HepG2 (cell line): Measurements from ENCODE around the gene GPR176. TPM values are rescaled to one million over a fixed set of nuclear protein-coding genes. Genes with fewer than 3 reads are reported as not detected.

Experiments
- ASH2L ChIP-seq: fragments of 300-600, 200-600 bp; sonication (generic); IDR thresholded peaks from 2 replicates; pipeline ENCODE4 v1.7.0; 2017; ENCODE audit warnings: low read depth, mild to moderate bottlenecking, moderate library complexity, mixed read lengths, low read length; ENCODE audit not compliant: insufficient read length
- CREM ChIP-seq, 2 experiments: sonication (generic) in 1 of 2; formaldehyde crosslinking in 1 of 2; IDR thresholded peaks; 2 replicates each; pipeline versions ENCODE4 v1.4.0 to v1.6.1; 2016 to 2020; ENCODE audit warnings: antibody characterized with exemption in 1 of 2, mild to moderate bottlenecking in 1 of 2, missing genetic modification reagents in 1 of 2
- GABPB1 ChIP-seq: IDR thresholded peaks from 2 replicates; pipeline ENCODE4 v1.6.1; 2016; ENCODE audit warnings: mild to moderate bottlenecking, missing genetic modification reagents, moderate library complexity, missing compliant biosample characterization
- HNRNPLL ChIP-seq: fragments of 200-400 bp; formaldehyde crosslinking; IDR thresholded peaks from 2 replicates; pipeline ENCODE4 v1.6.1; 2017; ENCODE audit warnings: mild to moderate bottlenecking, low read depth, low read length; ENCODE audit not compliant: poor library complexity, severe bottlenecking
- MBD4 ChIP-seq: IDR thresholded peaks from 2 replicates; pipeline ENCODE4 v1.6.1; 2012; ENCODE audit warnings: low read length, inconsistent platforms, borderline replicate concordance
- MIXL1 ChIP-seq: IDR thresholded peaks from 2 replicates; pipeline ENCODE4 v1.6.1; 2016
- NFE2 ChIP-seq: sonication (generic); formaldehyde crosslinking; IDR thresholded peaks from 2 replicates; pipeline ENCODE4 v1.4.0; 2020; ENCODE audit warnings: missing genetic modification reagents
- PBX2 ChIP-seq: IDR thresholded peaks from 2 replicates; pipeline ENCODE4 v1.6.1; 2016; ENCODE audit warnings: control low read depth
- PRDM15 ChIP-seq: sonication (generic); formaldehyde crosslinking; IDR thresholded peaks from 2 replicates; pipeline ENCODE4 v1.4.0; 2020; ENCODE audit warnings: missing genetic modification reagents
- RNF2 ChIP-seq: fragments of 450-650 bp; conservative IDR thresholded peaks from 2 replicates; pipeline ENCODE4 v1.6.1; 2016; ENCODE audit warnings: low read depth
- SIX1 ChIP-seq: sonication (generic); formaldehyde crosslinking; IDR thresholded peaks from 2 replicates; pipeline ENCODE4 v1.4.0; 2020; ENCODE audit warnings: missing genetic modification reagents, borderline replicate concordance
- SMAD3 ChIP-seq: sonication (generic); formaldehyde crosslinking; IDR thresholded peaks from 2 replicates; pipeline ENCODE4 v1.4.0; 2020; ENCODE audit warnings: missing genetic modification reagents
- SP1 ChIP-seq, 2 experiments: fragments of 450-650 bp in 1 of 2; sonication (generic) in 1 of 2; formaldehyde crosslinking in 1 of 2; IDR thresholded peaks; 2 replicates each; pipeline versions ENCODE4 v1.4.0 to v1.6.1; 2016 to 2020; ENCODE audit warnings: missing genetic modification reagents in 1 of 2
- STAT5B ChIP-seq: sonication (generic); formaldehyde crosslinking; IDR thresholded peaks from 2 replicates; pipeline ENCODE4 v1.4.0; 2020; ENCODE audit warnings: missing genetic modification reagents
- ZKSCAN8 ChIP-seq: IDR thresholded peaks from 2 replicates; pipeline ENCODE4 v1.6.1; 2016; ENCODE audit warnings: borderline replicate concordance, missing genetic modification reagents, missing compliant biosample characterization
- ZNF10 ChIP-seq: sonication (generic); formaldehyde crosslinking; IDR thresholded peaks from 2 replicates; pipeline ENCODE4 v1.4.0; 2020; ENCODE audit warnings: mild to moderate bottlenecking, low read depth, missing genetic modification reagents, borderline replicate concordance
- ZNF296 ChIP-seq: sonication (generic); formaldehyde crosslinking; conservative IDR thresholded peaks from 2 replicates; pipeline ENCODE4 v1.5.0; 2020; ENCODE audit warnings: mild to moderate bottlenecking, missing genetic modification reagents
- ZNF335 ChIP-seq: sonication (generic); formaldehyde crosslinking; IDR thresholded peaks from 2 replicates; pipeline ENCODE4 v1.4.0; 2020; ENCODE audit warnings: missing genetic modification reagents
- ZNF350 ChIP-seq: sonication (generic); formaldehyde crosslinking; IDR thresholded peaks from 2 replicates; pipeline ENCODE4 v1.4.0; 2020; ENCODE audit warnings: mild to moderate bottlenecking, low read depth, missing genetic modification reagents, borderline replicate concordance
- ZNF557 ChIP-seq: sonication (generic); formaldehyde crosslinking; IDR thresholded peaks from 2 replicates; pipeline ENCODE4 v1.4.0; 2020; ENCODE audit warnings: missing genetic modification reagents
- ZNF562 ChIP-seq: sonication (generic); formaldehyde crosslinking; IDR thresholded peaks from 2 replicates; pipeline ENCODE4 v1.8.0; 2022; ENCODE audit warnings: missing genetic modification reagents, borderline replicate concordance
- ZNF644 ChIP-seq: IDR thresholded peaks from 2 replicates; pipeline ENCODE4 v1.6.1; 2016; ENCODE audit warnings: low read depth
- ZNF691 ChIP-seq: sonication (generic); formaldehyde crosslinking; IDR thresholded peaks from 2 replicates; pipeline ENCODE4 v1.4.0; 2020; ENCODE audit warnings: missing genetic modification reagents, low read depth, mild to moderate bottlenecking, borderline replicate concordance
- ZNF761 ChIP-seq: sonication (generic); formaldehyde crosslinking; conservative IDR thresholded peaks from 2 replicates; pipeline ENCODE4 v1.4.0; 2020; ENCODE audit warnings: mild to moderate bottlenecking, missing genetic modification reagents
- ZNF839 ChIP-seq: sonication (generic); formaldehyde crosslinking; IDR thresholded peaks from 2 replicates; pipeline ENCODE4 v1.4.0; 2020; ENCODE audit warnings: missing genetic modification reagents, mild to moderate bottlenecking, borderline replicate concordance
- polyA plus RNA-seq, 8 experiments: library from polyadenylated mRNA; depleted of rRNA in 3 of 8; stranded (reverse) in 7 of 8; unstranded in 1 of 8; fragments of >200 nt; fragmentation: Illumina TruSeq in 4 of 8; extraction: Trizol in 4 of 8; gene quantifications; 2 replicates each; pipeline versions ENCODE4 v1.2.1 to v1.2.3, GENCODE V29; 2011 to 2016; ENCODE audit warnings: low read depth in 4 of 8, missing spikeins in 1 of 8, mixed read lengths in 1 of 8; ENCODE audit not compliant: insufficient read depth in 1 of 8
- total RNA-seq, 5 experiments: library from RNA; depleted of rRNA; stranded (reverse); fragments of >200 nt; fragmentation: Illumina TruSeq; extraction: Trizol; gene quantifications; 2 replicates each; pipeline ENCODE4 v1.2.3, GENCODE V29; 2016; ENCODE audit warnings: low read depth in 1 of 5

GPR176 gene
- total and polyA plus RNA-seq, 2 of the 13 experiments (the other 11 are each of a cell fraction or from before 2014, with no cell fraction given) = 0.11 to 0.20 TPM

DNA sequence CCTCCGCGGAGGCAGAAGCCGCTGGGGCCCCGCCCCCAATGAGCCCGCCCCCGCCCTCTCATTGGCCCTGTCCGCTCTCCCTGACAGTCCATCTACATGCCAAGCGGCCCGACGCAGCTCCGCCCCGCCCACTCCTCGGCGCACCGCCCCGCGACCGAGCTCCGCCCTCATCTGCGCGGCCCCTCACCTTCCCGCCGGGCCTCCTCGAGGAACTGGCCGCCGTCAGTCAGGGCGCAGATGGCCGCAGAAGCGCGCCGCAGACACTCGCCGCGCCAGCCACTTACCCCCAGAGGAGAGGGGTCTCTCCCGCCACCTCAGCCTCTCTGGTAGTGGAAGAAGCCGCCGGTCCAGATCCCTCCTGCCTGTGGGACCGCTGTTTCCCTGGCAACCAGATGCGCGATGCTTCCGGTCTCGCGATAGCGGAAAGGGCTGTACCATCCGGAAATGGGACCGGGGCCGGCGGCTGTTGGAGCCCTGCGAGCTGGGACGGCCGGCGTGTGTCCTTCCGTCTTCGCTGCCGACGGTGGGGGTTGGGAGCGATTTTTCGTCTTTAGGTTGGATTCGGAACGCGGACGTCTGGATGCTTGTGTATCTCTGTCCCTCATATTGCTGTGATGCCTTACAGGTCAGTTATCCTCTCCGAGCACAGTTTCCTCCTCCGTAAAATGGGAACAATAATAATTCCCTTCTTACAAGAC is 137.5 kb downstream of the GPR176 start, which contains the start of gene FSIP1 (continued):
- TF ChIP-seq SIX1 (CRISPR knock-in tag) (no peak), ZNF350 (peak; percentile 75; the same call in 1 of the 2 replicates), ZNF10 (CRISPR knock-in tag) (no peak), ZNF562 (CRISPR knock-in tag) (no peak), ZNF691 (CRISPR knock-in tag) (peak; percentile 21; the same call in 1 of the 2 replicates), ZNF296 (no peak), SMAD3 (CRISPR knock-in tag) (no peak), MBD4 (no peak), STAT5B (CRISPR knock-in tag) (0 out of 2 replicates have a peak, but pooled peaks have one; percentile 24), ZNF839 (CRISPR knock-in tag) (0 out of 2 replicates have a peak, but pooled peaks have one; percentile 58), ZKSCAN8 (peak; percentile 67; the same call in 1 of the 2 replicates), RNF2 (0 out of 2 replicates have a peak, but pooled peaks have one; percentile 31), PBX2 (CRISPR knock-in tag) (no peak), SP1 (IDR thresholded peaks at IDR 0.05) (0 out of 2 replicates have a peak, but pooled peaks have one; percentile 24), SP1 (CRISPR knock-in tag; IDR thresholded peaks at IDR 0.05) (peak; percentile 66), MIXL1 (CRISPR knock-in tag) (peak; percentile 31; the same call in 1 of the 2 replicates), HNRNPLL (peak; percentile 68), CREM (IDR thresholded peaks at IDR 0.05) (peak; percentile 22; the same call in 1 of the 2 replicates), CREM (CRISPR knock-in tag; IDR thresholded peaks at IDR 0.05) (no peak), ZNF761 (CRISPR knock-in tag) (0 out of 2 replicates have a peak, but pooled peaks have one; percentile 42), GABPB1 (CRISPR knock-in tag) (peak; percentile 94), NFE2 (no peak), ZNF557 (CRISPR knock-in tag) (no peak), ZNF335 (no peak), ZNF644 (CRISPR knock-in tag) (no peak), PRDM15 (CRISPR knock-in tag) (0 out of 2 replicates have a peak, but pooled peaks have one; percentile 35), ASH2L (peak; percentile 78)
